Activated T-cell treated with anti-CD3 and anti-CD28 coated beads for 48 hours (primary cell): Measurements from ENCODE around the gene CRYGN.

Experiments
- DNase-seq: peaks from one replicate; pipeline ENCODE4 v3.0.0-alpha.2; 2020; ENCODE audit warnings: low read depth

Gene CRYGN

GRCh38 chr7:151439855-151440798 lies at the start of gene CRYGN:
Gene CRYGN (minus strand): TSS chr7:151440141. CDS start chr7:151439917, 224 bp downstream.
- no peak for DNase-seq

GRCh38 chr7:151489498-151489897 lies 49.6 kb upstream of the CRYGN start:
- no peak for DNase-seq

GRCh38 chr7:151488096-151488495 lies 48.2 kb upstream of the CRYGN start:
- no peak for DNase-seq

GRCh38 chr7:151487228-151487627 lies 47.3 kb upstream of the CRYGN start:
- DNase-seq, result no peak

- no peak for DNase-seq
Measured at GRCh38 chr7:151486074-151486473, 46.1 kb upstream of the CRYGN start.

- peak; percentile 22 for DNase-seq
Measured at GRCh38 chr7:151484971-151485707, 45.2 kb upstream of the CRYGN start.

GRCh38 chr7:151483711-151483983 lies 43.7 kb upstream of the CRYGN start:
- DNase-seq, result no peak

- no peak for DNase-seq
Measured at GRCh38 chr7:151482883-151483710, 43.2 kb upstream of the CRYGN start.

GRCh38 chr7:151481650-151482505 lies 41.9 kb upstream of the CRYGN start:
- DNase-seq, result no peak

GRCh38 chr7:151477867-151478266 lies 37.9 kb upstream of the CRYGN start:
- no peak for DNase-seq

GRCh38 chr7:151472644-151473380 lies 32.9 kb upstream of the CRYGN start:
- no peak for DNase-seq

- DNase-seq, result no peak
Measured at GRCh38 chr7:151470711-151471110, 30.8 kb upstream of the CRYGN start.

GRCh38 chr7:151469281-151469680 lies 29.3 kb upstream of the CRYGN start:
- DNase-seq, result no peak

GRCh38 chr7:151468217-151469018 lies 28.5 kb upstream of the CRYGN start:
- DNase-seq, result no peak

GRCh38 chr7:151465169-151465568 lies 25.2 kb upstream of the CRYGN start:
- no peak for DNase-seq

GRCh38 chr7:151462306-151462779 lies 22.4 kb upstream of the CRYGN start:
- no peak for DNase-seq

- DNase-seq, result no peak
Measured at GRCh38 chr7:151461942-151462230, 21.9 kb upstream of the CRYGN start.

GRCh38 chr7:151461096-151461941 lies 21.4 kb upstream of the CRYGN start:
- DNase-seq, result no peak

- DNase-seq, result no peak
Measured at GRCh38 chr7:151460474-151460855, 20.5 kb upstream of the CRYGN start.
